Esophagus muscularis mucosa (tissue), 4 donors: ENCODE data around the gene ST7. TPM values are rescaled to one million over a fixed set of nuclear protein-coding genes. Genes with fewer than 3 reads are reported as not detected.

Experiments used
- DNase-seq: peaks from one replicate; pipeline ENCODE4 v3.0.0-alpha.2; 2017; ENCODE audit errors: extremely low spot score
- H3K27ac ChIP-seq, 4 donors: fragments of 200-600 bp; sonication (generic); replicated peaks in 1 of 4; 1 replicate in 3 of 4; 2 replicates in 1 of 4; pipeline ENCODE4 v1.5.1; 2016 to 2019; ENCODE audit warnings: mild to moderate bottlenecking in 1 of 4
- H3K27me3 ChIP-seq, 4 donors: fragments of 200-600 bp; sonication (generic); one replicate each; pipeline versions ENCODE4 v1.5.1 to v1.6.0; 2016 to 2019
- H3K36me3 ChIP-seq, 4 donors: fragments of 200-600 bp; sonication (generic); one replicate each; pipeline ENCODE4 v1.5.1; 2016 to 2019
- H3K4me1 ChIP-seq, 4 donors: fragments of 200-600 bp; sonication (generic); one replicate each; pipeline ENCODE4 v1.5.1; 2016 to 2019
- H3K4me3 ChIP-seq, 4 donors: fragments of 200-600 bp; sonication (generic); 1 replicate in 2 of 4; 2 replicates in 2 of 4; pipeline ENCODE4 v1.5.1; 2016 to 2019; ENCODE audit warnings: mild to moderate bottlenecking in 4 of 4, moderate library complexity in 1 of 4
- H3K9me3 ChIP-seq, 4 donors: fragments of 200-600 bp; sonication (generic); 1 replicate in 3 of 4; 2 replicates in 1 of 4; pipeline ENCODE4 v1.5.1; 2016 to 2019
- CTCF ChIP-seq, 3 experiments: fragments of 200-600 bp in 2 of 3; fragments of 450-650 bp in 1 of 3; sonication (generic) in 2 of 3; IDR thresholded peaks; one replicate each; pipeline ENCODE4 v1.5.1; 2017 to 2019; ENCODE audit warnings: antibody characterized with exemption in 3 of 3, mild to moderate bottlenecking in 2 of 3, moderate library complexity in 1 of 3
- EP300 ChIP-seq: sonication (generic); formaldehyde crosslinking; IDR thresholded peaks from one replicate; pipeline ENCODE4 v1.6.1; 2017; ENCODE audit warnings: antibody characterized with exemption
- POLR2A ChIP-seq: fragments of 450-650 bp; IDR thresholded peaks from one replicate; pipeline ENCODE4 v1.6.1; 2017; ENCODE audit warnings: antibody characterized with exemption, moderate library complexity, mild to moderate bottlenecking, low read depth
- POLR2AphosphoS5 ChIP-seq, 2 donors: sonication (generic); formaldehyde crosslinking; IDR thresholded peaks; one replicate each; pipeline ENCODE4 v1.6.1; 2017; ENCODE audit warnings: antibody characterized with exemption in 2 of 2
- whole genome bisulfite sequencing: methylation state at CpG from one replicate; pipeline ENCODE4 v1.1.5; 2018; 5-methylcytosine and 5-hydroxymethylcytosine counted together
- intact Hi-C: fragments of 100-400 bp; cut with DNase I; formaldehyde crosslinking; loops from one replicate; pipeline ENCODE4 v1.15.1; 2023
- total RNA-seq, 4 donors: library from RNA; depleted of rRNA; stranded (reverse); fragments of >200 nt; gene quantifications; one replicate each; pipeline versions ENCODE4 v1.1.0 to v1.2.1, GENCODE V29; 2016

Gene ST7
- total RNA-seq, 4 donors from 2014 or later: 16.9 to 22.0 (median 18.2) TPM

GRCh38 chr7:117269886-117270285, 316.6 kb downstream of the ST7 start:
- Histone ChIP-seq H3K27ac (no peak overlapping the region), H3K4me3 (no peak overlapping the region), H3K4me1 (no peaks in the 10 kb centered on the region), H3K36me3 (no peaks in the 10 kb centered on the region), H3K27me3 (peaks cover 0 to 7% (median 0%) of the 10 kb centered on the region in 4 donors), H3K9me3 (peaks cover 0 to 8% (median 0%) of the 10 kb centered on the region in 4 donors)
- intact Hi-C loops: no loop called here
- no peak for DNase-seq
- no peak for TF ChIP-seq POLR2A
- TF ChIP-seq POLR2AphosphoS5 (IDR thresholded peaks at IDR 0.05): no peak
- TF ChIP-seq EP300: no peak
- no peak for TF ChIP-seq CTCF (IDR thresholded peaks at IDR 0.05)
- 66% methylated on average over 3 of the region's 3 CpGs for WGBS

- TF ChIP-seq CTCF (IDR thresholded peaks at IDR 0.05) (no peak), POLR2A (no peak), EP300 (no peak), POLR2AphosphoS5 (IDR thresholded peaks at IDR 0.05) (no peak)
- WGBS: 84% methylated on average over 9 of the region's 9 CpGs
- no peak for DNase-seq
- Histone ChIP-seq H3K27ac (no peak overlapping the region), H3K27me3 (peaks cover 0 to 10% (median 0%) of the 10 kb centered on the region in 4 donors), H3K9me3 (peaks cover 0 to 8% (median 0%) of the 10 kb centered on the region in 4 donors), H3K4me1 (no peaks in the 10 kb centered on the region), H3K36me3 (no peaks in the 10 kb centered on the region), H3K4me3 (no peak overlapping the region)
- intact Hi-C loops: no loop called here
These were observed 317.1 kb downstream of the ST7 start for GRCh38 chr7:117270371-117270770.

GRCh38 chr7:117271566-117271965, 318.3 kb downstream of the ST7 start:
- Histone ChIP-seq H3K9me3 (no peaks in the 10 kb centered on the region), H3K27me3 (peaks cover 0 to 10% (median 0%) of the 10 kb centered on the region in 4 donors), H3K27ac (no peak overlapping the region), H3K4me3 (no peak overlapping the region), H3K36me3 (no peaks in the 10 kb centered on the region), H3K4me1 (no peaks in the 10 kb centered on the region)
- 97% methylated on average over 3 of the region's 3 CpGs for WGBS
- no peak for DNase-seq
- intact Hi-C loops: no loop called here
- TF ChIP-seq EP300 (no peak), POLR2AphosphoS5 (IDR thresholded peaks at IDR 0.05) (no peak), CTCF (IDR thresholded peaks at IDR 0.05) (no peak), POLR2A (no peak)

- no peaks in the 10 kb centered on the region for H3K9me3 ChIP-seq
- intact Hi-C loops: no loop called here
- no peak for TF ChIP-seq EP300
- TF ChIP-seq POLR2A: no peak
- no peak for TF ChIP-seq CTCF (IDR thresholded peaks at IDR 0.05)
- no peak for TF ChIP-seq POLR2AphosphoS5 (IDR thresholded peaks at IDR 0.05)
These were observed 318.9 kb downstream of the ST7 start for GRCh38 chr7:117272017-117272759.

More at GRCh38 chr7:117272017-117272759, 318.9 kb downstream of the ST7 start:
- H3K27ac ChIP-seq: no peak overlapping the region
- WGBS: 86% methylated on average over 2 of the region's 2 CpGs
- peaks cover 0 to 10% (median 0%) of the 10 kb centered on the region in 4 donors for H3K27me3 ChIP-seq
- no peak for DNase-seq
- no peak overlapping the region for H3K4me3 ChIP-seq
- H3K36me3 ChIP-seq: no peaks in the 10 kb centered on the region
- no peaks in the 10 kb centered on the region for H3K4me1 ChIP-seq
